ENCODE measurements around the gene TNNT3. TPM values are rescaled to one million over a fixed set of nuclear protein-coding genes. Genes with fewer than 3 reads are reported as not detected.

TNNT3 gene
- total RNA-seq, 1 experiment from 2014 or later = not detected

- Histone ChIP-seq H4K20me1 (ENCODE audit: insufficient read depth) (no peaks in the 10 kb centered on the region), H3K27ac (no peak overlapping the region), H2AFZ (no peak overlapping the region), H3K36me3 (ENCODE audit: low read depth) (no peaks in the 10 kb centered on the region), H3F3A (ENCODE audit: insufficient read depth, low read depth) (no peaks in the 10 kb centered on the region), H3K9me2 (ENCODE audit: insufficient read depth) (no peaks in the 10 kb centered on the region), H3K4me3 (no peak overlapping the region), H3K4me1 (replicated peaks; ENCODE audit: insufficient read depth) (no peaks in the 10 kb centered on the region), H3K27me3 (ENCODE audit: insufficient read depth, low read depth) (peaks cover 5% of the 10 kb centered on the region; the same call in 1 of the 2 replicates), H3K4me2 (no peak overlapping the region), H3K9me3 (ENCODE audit: insufficient read depth, low read depth) (no peaks in the 10 kb centered on the region), H3K79me2 (ENCODE audit: low read depth) (no peaks in the 10 kb centered on the region)
- ChIA-PET CTCF (no interaction called here), POLR2A (ENCODE audit: unreplicated experiment) (no interaction called here)
- intact Hi-C loops (cut with micrococcal nuclease; ENCODE audit: unreplicated experiment) = no loop called here
- BruUV-seq (replicated peaks) = no TSS peak
- TF ChIP-seq CTCF (conservative IDR thresholded peaks at IDR 0.05) (no peak), EZH2 (IDR thresholded peaks at IDR 0.05; ENCODE audit: low read depth) (no peak)
- DNase-seq = no peak
Observed at GRCh38 chr11:1927848-1928469, 8.5 kb downstream of the TNNT3 start.

- Histone ChIP-seq H3K36me3 (ENCODE audit: low read depth) (no peaks in the 10 kb centered on the region), H3K4me2 (no peak overlapping the region), H3K4me3 (no peak overlapping the region), H3K9me2 (ENCODE audit: insufficient read depth) (no peaks in the 10 kb centered on the region), H2AFZ (no peak overlapping the region), H3F3A (ENCODE audit: insufficient read depth, low read depth) (no peaks in the 10 kb centered on the region), H4K20me1 (ENCODE audit: insufficient read depth) (no peaks in the 10 kb centered on the region), H3K27me3 (ENCODE audit: insufficient read depth, low read depth) (peaks cover 9% of the 10 kb centered on the region; the same call in 1 of the 2 replicates), H3K9me3 (ENCODE audit: insufficient read depth, low read depth) (no peaks in the 10 kb centered on the region), H3K27ac (no peak overlapping the region), H3K4me1 (replicated peaks; ENCODE audit: insufficient read depth) (no peaks in the 10 kb centered on the region), H3K79me2 (ENCODE audit: low read depth) (no peaks in the 10 kb centered on the region)
- no peak for TF ChIP-seq EZH2 (IDR thresholded peaks at IDR 0.05; ENCODE audit: low read depth)
- intact Hi-C loops (cut with micrococcal nuclease; ENCODE audit: unreplicated experiment) = no loop called here
- no TSS peak for BruUV-seq (replicated peaks)
- CTCF ChIA-PET = no interaction called here
- DNase-seq = no peak
- POLR2A ChIA-PET (ENCODE audit: unreplicated experiment) = no interaction called here
Observed at GRCh38 chr11:1928470-1928890, 9.0 kb downstream of the TNNT3 start.

- intact Hi-C loops (cut with micrococcal nuclease; ENCODE audit: unreplicated experiment) = no loop called here
Observed at GRCh38 chr11:1928891-1929541, 9.5 kb downstream of the TNNT3 start.

More at GRCh38 chr11:1928891-1929541, 9.5 kb downstream of the TNNT3 start:
- H3K9me3 ChIP-seq (ENCODE audit: insufficient read depth, low read depth) = no peaks in the 10 kb centered on the region
- BruUV-seq (replicated peaks) = no TSS peak
- no peaks in the 10 kb centered on the region for H3K36me3 ChIP-seq (ENCODE audit: low read depth)
- ChIA-PET POLR2A (ENCODE audit: unreplicated experiment) (no interaction called here), CTCF (no interaction called here)
- no peaks in the 10 kb centered on the region for H3K9me2 ChIP-seq (ENCODE audit: insufficient read depth)
- no peaks in the 10 kb centered on the region for H3K4me1 ChIP-seq (replicated peaks; ENCODE audit: insufficient read depth)
- TF ChIP-seq EZH2 (IDR thresholded peaks at IDR 0.05; ENCODE audit: low read depth) (no peak), CTCF (conservative IDR thresholded peaks at IDR 0.05) (no peak)
- H2AFZ ChIP-seq = no peak overlapping the region
- no peak for DNase-seq
- no peak overlapping the region for H3K4me2 ChIP-seq
- no peak overlapping the region for H3K4me3 ChIP-seq
- peaks cover 13% of the 10 kb centered on the region; the same call in 1 of the 2 replicates for H3K27me3 ChIP-seq (ENCODE audit: insufficient read depth, low read depth)
- no peaks in the 10 kb centered on the region for H4K20me1 ChIP-seq (ENCODE audit: insufficient read depth)
- no peaks in the 10 kb centered on the region for H3K79me2 ChIP-seq (ENCODE audit: low read depth)
- H3K27ac ChIP-seq = no peak overlapping the region
- no peaks in the 10 kb centered on the region for H3F3A ChIP-seq (ENCODE audit: insufficient read depth, low read depth)
